A673 (cell line): ENCODE measurements around the gene RAD23A. TPM values are rescaled to one million over a fixed set of nuclear protein-coding genes. Genes with fewer than 3 reads are reported as not detected.
"Not testable (repeated sequence)": the region's sequence is repeated elsewhere in the genome, so short reads cannot be mapped to it uniquely, and the experiment has no call there.

Experiments
- BruUV-seq: library from RNA; stranded (reverse); fragments of 400-500 nt; replicated peaks from 2 replicates; lab custom pipeline; 2021; lab: Mats Ljungman, UMichigan
- CTCF ChIA-PET: fragments of 300-600 bp; sonication (Branson Sonifier 250); formaldehyde crosslinking; loops from one replicate; lab custom pipeline; 2022; ENCODE audit warnings: antibody characterized with exemption; lab: Charles Lee
- POLR2A ChIA-PET: fragments of 300-600 bp; sonication (Branson Sonifier 250); formaldehyde crosslinking; loops from one replicate; lab custom pipeline; 2022; ENCODE audit warnings: antibody characterized with exemption; ENCODE audit not compliant: low non-redundant PET; lab: Charles Lee
- DNase-seq: peaks from one replicate; pipeline ENCODE4 v3.0.0-alpha.2; 2015; ENCODE audit warnings: low spot score
- H3K27ac ChIP-seq: fragments of 200-600 bp; sonication (generic); 2 replicates; pipeline ENCODE4 v1.5.1; 2016; ENCODE audit warnings: mixed run types, low read depth, mild to moderate bottlenecking, mixed read lengths, antibody characterized with exemption, low read length; ENCODE audit not compliant: poor library complexity, severe bottlenecking
- H3K27me3 ChIP-seq: fragments of 200-600 bp; sonication (generic); replicated peaks from 2 replicates; pipeline ENCODE4 v1.6.1; 2017; ENCODE audit warnings: mixed run types, low read depth, mild to moderate bottlenecking, mixed read lengths, antibody characterized with exemption, low read length; ENCODE audit not compliant: insufficient read depth, poor library complexity
- H3K36me3 ChIP-seq: fragments of 200-600 bp; sonication (generic); 2 replicates; pipeline ENCODE4 v1.6.1; 2016; ENCODE audit warnings: mixed run types, mild to moderate bottlenecking, mixed read lengths, antibody characterized with exemption, low read length; ENCODE audit not compliant: insufficient read depth, poor library complexity, severe bottlenecking
- H3K4me1 ChIP-seq: fragments of 200-600 bp; sonication (generic); 2 replicates; pipeline ENCODE4 v1.6.1; 2017; ENCODE audit warnings: mixed run types, mild to moderate bottlenecking, mixed read lengths, antibody characterized with exemption, low read length; ENCODE audit not compliant: insufficient read depth, poor library complexity, severe bottlenecking
- H3K4me3 ChIP-seq: fragments of 200-600 bp; sonication (generic); 2 replicates; pipeline ENCODE4 v1.5.1; 2016; ENCODE audit warnings: low read depth, mixed run types, mild to moderate bottlenecking, mixed read lengths, low read length; ENCODE audit not compliant: poor library complexity, severe bottlenecking
- H3K9me3 ChIP-seq: fragments of 200-600 bp; sonication (generic); 2 replicates; pipeline ENCODE4 v1.6.1; 2016; ENCODE audit warnings: mixed run types, low read depth, mild to moderate bottlenecking, mixed read lengths, antibody characterized with exemption, low read length; ENCODE audit not compliant: poor library complexity, severe bottlenecking
- CTCF ChIP-seq: fragments of 300-800, 200-600 bp; sonication (generic); conservative IDR thresholded peaks from 2 replicates; pipeline ENCODE4 v1.5.1; 2017; ENCODE audit warnings: low read depth, mild to moderate bottlenecking, antibody characterized with exemption, low read length, moderate library complexity, mixed read lengths
- EZH2 ChIP-seq: fragments of 200-600 bp; sonication (generic); IDR thresholded peaks from 2 replicates; pipeline ENCODE4 v1.6.1; 2017; ENCODE audit warnings: borderline replicate concordance, low read depth, mild to moderate bottlenecking, mixed read lengths, antibody characterized with exemption, low read length; ENCODE audit not compliant: poor library complexity, severe bottlenecking
- intact Hi-C: fragments of 100-400 bp; cut with micrococcal nuclease; formaldehyde crosslinking; loops from one replicate; pipeline ENCODE4 v1.10.0; 2022; ENCODE audit not compliant: unreplicated experiment
- total RNA-seq: library from RNA; stranded (reverse); gene quantifications from 2 replicates; pipeline ENCODE4 v1.2.3, GENCODE V29; 2021

The RAD23A gene
- total RNA-seq, 1 experiment from 2014 or later: 183 TPM

DNA sequence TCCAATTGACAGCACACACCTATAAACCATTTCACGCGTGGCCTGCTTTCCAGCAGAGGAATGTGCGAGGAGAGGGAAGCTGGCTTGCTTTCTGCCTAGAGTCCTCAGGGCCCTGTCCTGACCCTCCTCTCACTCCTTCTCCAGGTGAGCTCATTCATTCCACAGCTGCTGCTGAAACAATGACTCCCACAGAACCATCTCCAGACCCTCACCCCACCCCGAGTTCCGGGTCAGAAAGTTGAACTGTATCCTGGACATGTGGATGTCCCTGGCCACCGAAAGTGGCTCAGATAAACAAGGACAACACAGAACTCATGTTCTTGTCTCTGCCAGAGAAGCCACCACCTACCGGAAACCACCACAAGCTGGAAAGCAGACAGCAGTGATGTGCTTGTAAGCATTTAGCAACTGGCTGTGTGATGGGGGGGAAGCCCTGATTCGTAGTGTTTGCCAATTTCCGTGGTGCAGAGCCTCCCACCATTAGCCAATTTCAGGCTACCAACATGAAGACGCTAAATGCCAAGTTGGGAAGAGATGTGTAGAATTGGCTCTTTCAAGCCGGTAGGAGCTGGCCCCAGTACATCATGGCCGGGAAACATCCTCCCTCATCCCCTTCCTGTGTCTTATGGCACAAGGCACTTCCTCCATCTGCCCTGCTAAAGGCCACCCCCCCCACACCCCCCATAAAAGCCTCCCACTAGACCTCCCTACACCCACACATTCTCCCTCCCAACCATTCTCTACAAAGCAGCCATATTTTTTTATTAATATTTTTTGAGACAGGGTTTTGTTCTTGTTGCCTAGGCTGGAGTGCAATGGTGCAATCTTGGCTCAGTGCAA, 31.6 kb upstream of the RAD23A start:
- intact Hi-C loops: no loop called here
- peaks cover 26% of the 10 kb centered on the region for H3K4me1 ChIP-seq
- TF ChIP-seq CTCF (no peak), EZH2 (no peak)
- no TSS peak for BruUV-seq
- ChIA-PET POLR2A (interaction anchor here (0.6 kb wide), 1 partner anchor 41 kb away, joined by 8 read pairs; no protein-coding TSS in a partner anchor), CTCF (interaction anchor here (0.6 to 1.5 kb wide), 3 partner anchors 29 to 363 kb away, joined by 3 to 6 read pairs (median 4); no protein-coding TSS in a partner anchor)
- H3K9me3 ChIP-seq: no peaks in the 10 kb centered on the region
- no peaks in the 10 kb centered on the region for H3K27me3 ChIP-seq
- peak overlapping the region; percentile 76 for H3K27ac ChIP-seq
- H3K36me3 ChIP-seq: no peaks in the 10 kb centered on the region
- DNase-seq: no peak
- H3K4me3 ChIP-seq: no peak overlapping the region

GRCh38 chr19:12915860-12916259, 29.8 kb upstream of the RAD23A start:
- BruUV-seq, intact Hi-C loops: not testable (repeated sequence)
- CTCF ChIA-PET: interaction anchor here (0.7 kb wide), 1 partner anchor 9 kb away, joined by 8 read pairs; no protein-coding TSS in a partner anchor

GRCh38 chr19:12918253-12918652, 27.4 kb upstream of the RAD23A start:
- Histone ChIP-seq H3K4me1 (peaks cover 12% of the 10 kb centered on the region), H3K27me3 (no peaks in the 10 kb centered on the region), H3K9me3 (no peaks in the 10 kb centered on the region), H3K4me3 (no peak overlapping the region), H3K36me3 (peaks cover 12% of the 10 kb centered on the region), H3K27ac (no peak overlapping the region)
- TF ChIP-seq CTCF (no peak), EZH2 (no peak)
- CTCF ChIA-PET: no interaction called here
- intact Hi-C loops: no loop called here
- POLR2A ChIA-PET: no interaction called here
- DNase-seq: no peak
- no TSS peak for BruUV-seq

More at GRCh38 chr19:12915860-12916259, 29.8 kb upstream of the RAD23A start:
- H3K4me3 ChIP-seq, H3K9me3 ChIP-seq, H3K27me3 ChIP-seq, DNase-seq, POLR2A ChIA-PET, H3K36me3 ChIP-seq, H3K27ac ChIP-seq: not testable (repeated sequence)
- H3K4me1 ChIP-seq: peaks cover 26% of the 10 kb centered on the region
